Muscle layer of colon (tissue), 2 donors: ENCODE data around the gene REC8.

Source experiments
- H3K27ac ChIP-seq: one replicate; pipeline ENCODE4 v1.7.0; 2013; ENCODE audit warnings: low read depth, mild to moderate bottlenecking, low read length, moderate library complexity
- H3K27me3 ChIP-seq, 2 donors: one replicate each; pipeline ENCODE4 v1.7.0; 2013; ENCODE audit warnings: low read length in 2 of 2, mild to moderate bottlenecking in 2 of 2; ENCODE audit not compliant: insufficient read depth in 2 of 2, control insufficient read depth in 1 of 2
- H3K36me3 ChIP-seq: one replicate; pipeline ENCODE4 v1.7.0; 2013; ENCODE audit warnings: mild to moderate bottlenecking, low read length; ENCODE audit not compliant: insufficient read depth
- H3K4me1 ChIP-seq: one replicate; pipeline ENCODE4 v1.7.0; 2013; ENCODE audit warnings: mild to moderate bottlenecking, low read length; ENCODE audit not compliant: insufficient read depth
- H3K4me3 ChIP-seq, 2 donors: one replicate each; pipeline ENCODE4 v1.7.0; 2013; ENCODE audit warnings: low read length in 2 of 2, low read depth in 1 of 2, mild to moderate bottlenecking in 1 of 2, moderate library complexity in 1 of 2
- H3K9ac ChIP-seq: one replicate; pipeline ENCODE4 v1.7.0; 2013; ENCODE audit warnings: low read length
- H3K9me3 ChIP-seq: one replicate; pipeline ENCODE4 v1.7.0; 2013; ENCODE audit warnings: mild to moderate bottlenecking, low read length
- donor health status: abdominal sarcoma.
- donor health status: Adenocarcinoma of cecum.

The REC8 gene

GRCh38 chr14:24132061-24132685 lies 39.7 kb upstream of the REC8 start:
- H3K36me3 ChIP-seq: peaks cover under 1% of the 10 kb centered on the region
- peaks cover 12% of the 10 kb centered on the region for H3K4me1 ChIP-seq
- no peak overlapping the region for H3K4me3 ChIP-seq
- H3K27me3 ChIP-seq: no peaks in the 10 kb centered on the region
- H3K27ac ChIP-seq: no peak overlapping the region
- no peak overlapping the region for H3K9ac ChIP-seq
- no peaks in the 10 kb centered on the region for H3K9me3 ChIP-seq

GRCh38 chr14:24132976-24133375 lies 38.9 kb upstream of the REC8 start:
- H3K27ac ChIP-seq: no peak overlapping the region
- H3K9ac ChIP-seq: no peak overlapping the region
- no peaks in the 10 kb centered on the region for H3K9me3 ChIP-seq
- H3K4me1 ChIP-seq: peaks cover 17% of the 10 kb centered on the region
- H3K36me3 ChIP-seq: peaks cover 9% of the 10 kb centered on the region
- no peak overlapping the region for H3K4me3 ChIP-seq
- no peaks in the 10 kb centered on the region for H3K27me3 ChIP-seq

GRCh38 chr14:24133735-24134134 lies 38.1 kb upstream of the REC8 start:
- Histone ChIP-seq H3K9me3 (no peaks in the 10 kb centered on the region), H3K9ac (no peak overlapping the region), H3K36me3 (peaks cover 16% of the 10 kb centered on the region), H3K4me1 (peaks cover 17% of the 10 kb centered on the region), H3K27me3 (no peaks in the 10 kb centered on the region), H3K27ac (no peak overlapping the region), H3K4me3 (no peak overlapping the region)

GRCh38 chr14:24135584-24135833 lies 36.4 kb upstream of the REC8 start:
- H3K27ac ChIP-seq: peak overlapping the region; percentile 76
- H3K4me1 ChIP-seq: peaks cover 17% of the 10 kb centered on the region
- H3K9me3 ChIP-seq: no peaks in the 10 kb centered on the region
- no peak overlapping the region for H3K9ac ChIP-seq
- H3K36me3 ChIP-seq: peaks cover 27% of the 10 kb centered on the region
- peak overlapping the region; percentile 63 to 85 for H3K4me3 ChIP-seq
- no peaks in the 10 kb centered on the region for H3K27me3 ChIP-seq

GRCh38 chr14:24135834-24136683 lies 35.8 kb upstream of the REC8 start, which contains the start of gene PSME1:
TSS of gene PSME1 (plus strand) at chr14:24136194. CDS start at chr14:24136263, 69 bp downstream.
- peaks cover 17% of the 10 kb centered on the region for H3K4me1 ChIP-seq

GRCh38 chr14:24136684-24137528 lies 35.0 kb upstream of the REC8 start:
- H3K36me3 ChIP-seq: peaks cover 27% of the 10 kb centered on the region
- H3K4me1 ChIP-seq: peaks cover 19% of the 10 kb centered on the region

More at GRCh38 chr14:24135834-24136683, 35.8 kb upstream of the REC8 start, which contains the start of gene PSME1:
- H3K27me3 ChIP-seq: no peaks in the 10 kb centered on the region
- H3K36me3 ChIP-seq: peaks cover 27% of the 10 kb centered on the region
- peak within 1 kb of the TSS; percentile 49 for H3K9ac ChIP-seq
- no peaks in the 10 kb centered on the region for H3K9me3 ChIP-seq
- peak within 1 kb of the TSS; percentile 63 to 85 for H3K4me3 ChIP-seq
- H3K27ac ChIP-seq: peak within 1 kb of the TSS; percentile 99

GRCh38 chr14:24137529-24138395 lies 34.1 kb upstream of the REC8 start:
- Histone ChIP-seq H3K9me3 (no peaks in the 10 kb centered on the region), H3K4me3 (peak overlapping the region in 1 of 2 donors; percentile 63), H3K27me3 (no peaks in the 10 kb centered on the region), H3K36me3 (peaks cover 27% of the 10 kb centered on the region), H3K9ac (peak overlapping the region; percentile 49), H3K4me1 (peaks cover 23% of the 10 kb centered on the region), H3K27ac (no peak overlapping the region)

More at GRCh38 chr14:24136684-24137528, 35.0 kb upstream of the REC8 start:
- Histone ChIP-seq H3K4me3 (peak overlapping the region; percentile 63 to 85), H3K9me3 (no peaks in the 10 kb centered on the region), H3K9ac (peak overlapping the region; percentile 49), H3K27ac (peak overlapping the region; percentile 99), H3K27me3 (no peaks in the 10 kb centered on the region)

GRCh38 chr14:24138396-24139271 lies 33.2 kb upstream of the REC8 start:
- Histone ChIP-seq H3K27me3 (no peaks in the 10 kb centered on the region), H3K9me3 (no peaks in the 10 kb centered on the region), H3K9ac (no peak overlapping the region), H3K4me1 (peaks cover 23% of the 10 kb centered on the region), H3K4me3 (no peak overlapping the region), H3K36me3 (peaks cover 33% of the 10 kb centered on the region), H3K27ac (no peak overlapping the region)

GRCh38 chr14:24139272-24139934 lies 32.5 kb upstream of the REC8 start:
- no peaks in the 10 kb centered on the region for H3K9me3 ChIP-seq
- no peaks in the 10 kb centered on the region for H3K27me3 ChIP-seq
- H3K4me3 ChIP-seq: no peak overlapping the region
- H3K4me1 ChIP-seq: peaks cover 23% of the 10 kb centered on the region
- no peak overlapping the region for H3K27ac ChIP-seq
- no peak overlapping the region for H3K9ac ChIP-seq
- H3K36me3 ChIP-seq: peaks cover 40% of the 10 kb centered on the region
